Activated T-cell treated with anti-CD3 and anti-CD28 coated beads for 48 hours (primary cell): ENCODE measurements around the gene RHBDD3.
A peak's percentile ranks its signal among the peaks of the same experiment; 100 is the strongest.

ENCODE experiments used
- DNase-seq: peaks from one replicate; pipeline ENCODE4 v3.0.0-alpha.2; 2020; ENCODE audit warnings: low read depth

The RHBDD3 gene

GRCh38 chr22:29306175-29306834 is 38.5 kb upstream of the RHBDD3 start, which contains the start of gene GAS2L1:
GAS2L1 (plus strand) TSS chr22:29306650; CDS start chr22:29308106, 1,456 bp downstream.
- DNase-seq, result peak; percentile 33

DNA sequence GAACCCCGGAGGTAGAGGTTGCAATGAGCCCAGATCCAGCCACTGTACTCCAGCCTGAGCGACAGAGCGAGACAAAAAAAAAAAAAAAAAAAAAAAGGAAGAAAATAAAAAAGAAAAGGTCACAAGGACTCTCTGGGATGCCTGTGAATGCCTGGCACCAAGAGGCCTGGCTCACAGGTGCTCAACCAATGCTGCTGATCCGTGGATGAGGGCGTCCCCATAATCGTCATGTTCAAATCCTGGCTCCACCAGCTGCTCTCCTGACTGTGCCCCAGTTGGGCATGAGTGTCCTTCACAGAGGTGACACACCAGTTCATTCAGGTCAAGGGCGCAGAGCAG is 38.0 kb upstream of the RHBDD3 start:
- DNase-seq, result no peak

DNA sequence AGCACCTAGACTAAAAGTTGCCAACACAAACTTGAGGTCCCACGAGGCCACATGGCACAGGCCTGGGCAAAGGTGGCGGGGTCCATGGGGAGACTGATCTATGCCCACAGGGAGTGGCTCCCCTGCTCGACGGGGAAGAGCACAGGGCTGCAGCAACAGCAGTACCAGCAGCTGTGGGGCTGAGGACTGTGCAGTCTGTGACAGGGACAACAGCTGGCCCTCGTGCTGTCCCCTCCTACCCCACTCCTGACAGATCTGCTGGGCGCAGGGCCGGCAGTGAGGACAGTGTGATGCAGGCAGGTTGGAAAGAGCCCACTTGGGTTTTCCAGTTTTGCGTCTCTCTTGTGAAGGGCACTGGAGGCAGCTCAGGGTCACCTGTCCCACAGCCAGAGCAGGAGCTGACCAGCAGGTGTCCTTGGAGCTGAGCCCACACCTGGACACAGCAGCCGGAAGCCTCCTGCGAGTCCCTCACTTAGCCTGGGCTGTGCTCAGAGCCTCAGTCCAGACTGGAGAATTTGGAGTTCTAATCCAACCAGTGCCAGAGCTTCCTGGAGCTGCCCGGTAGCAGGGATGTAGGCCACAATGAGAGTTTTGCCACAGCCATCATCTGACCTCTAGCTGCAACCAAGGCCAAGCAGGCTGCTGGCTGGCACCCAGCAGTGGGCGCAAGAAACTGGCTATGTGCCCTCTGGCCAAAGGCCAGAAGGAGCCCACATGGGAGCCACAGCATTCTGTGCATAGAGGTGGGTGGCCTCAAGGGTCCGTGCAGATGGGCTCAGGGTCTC is 35.1 kb upstream of the RHBDD3 start:
- no peak for DNase-seq

- DNase-seq, result no peak
Measured at GRCh38 chr22:29302402-29302680, 34.6 kb upstream of the RHBDD3 start.

GRCh38 chr22:29301716-29302401 is 34.1 kb upstream of the RHBDD3 start:
- no peak for DNase-seq

DNA sequence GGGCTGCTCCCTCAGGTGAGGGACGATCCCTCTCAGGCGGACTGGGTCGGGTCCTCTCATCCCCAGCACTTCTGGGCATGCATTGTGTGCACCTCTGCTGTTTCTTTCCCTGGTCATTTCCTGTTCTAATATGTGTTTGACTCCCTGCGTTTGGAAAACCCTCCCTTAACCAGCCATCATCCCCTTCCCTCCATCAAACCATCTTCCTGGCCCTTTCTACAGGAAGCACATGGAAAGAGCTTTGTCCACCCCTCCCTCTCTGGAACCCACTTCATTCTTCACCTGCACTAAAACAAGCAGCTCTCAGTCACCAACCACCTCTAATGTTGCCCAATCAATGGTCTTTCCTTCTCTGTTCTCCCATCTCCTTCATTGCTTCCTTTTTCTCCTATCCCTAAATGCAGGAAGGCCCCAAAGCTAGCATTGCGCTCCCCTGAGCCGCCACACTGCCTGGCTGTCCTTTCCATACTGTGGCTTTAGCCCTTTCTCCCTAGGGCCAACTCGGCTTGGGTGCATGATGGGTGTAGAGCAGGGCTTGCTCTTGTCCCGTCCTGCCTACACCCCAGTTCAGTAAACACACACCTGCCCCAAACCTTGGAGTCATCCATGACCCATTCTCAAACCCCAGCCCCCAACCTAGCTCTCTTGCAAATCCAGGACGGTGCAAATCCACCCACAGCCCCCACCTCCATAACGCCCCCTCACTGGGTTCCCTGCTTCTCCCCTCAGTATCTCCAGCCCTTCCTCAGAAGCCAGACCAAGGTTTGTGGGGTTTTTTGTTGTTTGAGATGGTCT is 33.2 kb upstream of the RHBDD3 start:
- DNase-seq, result no peak

DNA sequence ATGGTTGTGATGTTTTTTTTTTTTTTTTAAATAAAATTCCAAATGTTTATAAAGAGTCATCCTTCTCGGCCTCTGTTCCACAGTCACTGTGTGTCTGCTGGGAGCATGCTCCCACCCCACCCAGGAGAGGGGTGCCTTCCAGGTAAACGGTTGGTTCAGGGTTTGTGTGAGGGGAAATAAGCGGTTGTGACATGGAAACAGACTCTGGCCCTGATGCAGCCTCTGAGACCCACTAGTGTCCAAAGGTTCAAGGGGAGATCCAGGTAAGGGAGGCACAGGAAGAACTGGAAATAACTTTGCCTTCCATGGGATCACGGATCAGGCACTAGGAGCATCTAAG is 32.7 kb upstream of the RHBDD3 start:
- DNase-seq, result no peak

- no peak for DNase-seq
Measured at GRCh38 chr22:29299136-29299900, 31.5 kb upstream of the RHBDD3 start.

GRCh38 chr22:29298641-29299040 is 30.9 kb upstream of the RHBDD3 start:
- DNase-seq, result no peak

- DNase-seq, result no peak
Measured at GRCh38 chr22:29292379-29292778, 24.6 kb upstream of the RHBDD3 start.

DNA sequence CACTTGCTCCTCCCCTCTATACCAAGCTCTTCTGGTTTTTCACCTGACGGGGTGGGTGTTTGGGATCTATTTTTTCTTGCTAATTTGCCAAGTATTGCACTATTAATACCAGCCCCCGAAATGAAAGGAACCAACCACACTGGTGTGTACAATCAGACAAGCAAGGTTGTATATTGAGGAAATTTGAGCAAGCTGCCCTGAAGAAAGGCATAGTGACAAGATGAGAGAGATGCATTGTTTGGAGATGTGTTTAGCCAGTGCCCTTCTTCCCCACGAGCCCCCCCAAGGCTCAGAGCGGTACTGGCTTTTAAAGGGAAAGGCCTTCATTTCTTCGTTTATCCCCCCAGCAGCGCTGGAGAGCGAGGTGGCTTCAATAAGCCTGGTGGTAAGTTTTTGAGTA is 23.4 kb upstream of the RHBDD3 start:
- no peak for DNase-seq

DNA sequence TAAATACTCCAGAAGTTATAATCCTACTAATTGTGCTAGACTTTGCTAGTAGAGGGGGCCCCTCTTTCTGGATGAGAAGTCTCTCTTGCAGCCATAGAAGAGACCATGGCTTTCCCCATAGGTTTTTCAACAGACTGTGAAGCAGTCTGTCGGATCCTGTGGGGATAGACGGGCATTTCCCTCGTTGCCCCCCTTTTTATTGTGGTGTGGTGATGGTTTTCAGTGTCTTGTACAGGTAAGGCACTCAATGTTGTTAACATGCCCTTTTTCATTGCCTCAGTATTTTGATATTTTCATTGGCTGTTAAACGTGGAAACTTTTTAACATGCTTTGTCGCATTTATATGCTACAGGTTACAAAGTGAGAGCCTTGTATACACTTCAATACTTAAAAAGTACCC is 22.3 kb upstream of the RHBDD3 start:
- no peak for DNase-seq

- DNase-seq, result no peak
Measured at GRCh38 chr22:29288837-29289236, 21.1 kb upstream of the RHBDD3 start.

DNA sequence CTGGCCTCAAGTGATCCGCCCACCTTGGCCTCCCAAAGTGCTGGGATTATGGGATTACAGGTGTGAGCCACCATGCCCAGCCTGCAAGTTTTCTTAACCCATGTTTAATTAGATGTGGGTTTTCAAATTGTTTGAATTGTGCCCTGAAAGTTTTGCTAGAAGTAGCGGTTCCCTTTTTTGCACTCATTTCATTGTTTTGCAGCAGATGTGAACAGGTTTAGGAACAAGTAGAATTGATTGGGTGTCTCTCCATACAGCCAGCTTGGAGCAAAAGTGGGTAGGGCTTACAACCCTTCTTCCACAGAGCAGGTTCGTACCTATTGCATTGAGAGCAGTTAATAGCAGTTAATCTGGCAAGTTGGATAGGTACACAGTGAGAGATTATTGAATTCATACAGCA is 16.4 kb upstream of the RHBDD3 start:
- no peak for DNase-seq

DNA sequence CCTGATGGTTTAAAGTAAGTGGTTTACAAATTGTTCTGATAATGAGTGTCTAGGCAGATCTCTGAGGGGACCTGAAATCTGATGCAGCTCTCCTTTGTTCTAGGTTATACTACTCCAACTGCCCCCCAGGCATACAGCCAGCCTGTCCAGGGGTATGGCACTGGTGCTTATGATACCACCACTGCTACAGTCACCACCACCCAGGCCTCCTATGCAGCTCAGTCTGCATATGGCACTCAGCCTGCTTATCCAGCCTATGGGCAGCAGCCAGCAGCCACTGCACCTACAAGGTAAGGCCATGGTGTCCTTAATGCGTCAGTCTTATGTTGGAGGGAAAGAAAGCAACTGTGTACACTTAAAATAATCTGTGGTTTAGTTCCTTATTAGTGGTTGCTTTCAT is 10.1 kb upstream of the RHBDD3 start:
- no peak for DNase-seq

GRCh38 chr22:29275819-29276565 is 8.2 kb upstream of the RHBDD3 start:
- no peak for DNase-seq

DNA sequence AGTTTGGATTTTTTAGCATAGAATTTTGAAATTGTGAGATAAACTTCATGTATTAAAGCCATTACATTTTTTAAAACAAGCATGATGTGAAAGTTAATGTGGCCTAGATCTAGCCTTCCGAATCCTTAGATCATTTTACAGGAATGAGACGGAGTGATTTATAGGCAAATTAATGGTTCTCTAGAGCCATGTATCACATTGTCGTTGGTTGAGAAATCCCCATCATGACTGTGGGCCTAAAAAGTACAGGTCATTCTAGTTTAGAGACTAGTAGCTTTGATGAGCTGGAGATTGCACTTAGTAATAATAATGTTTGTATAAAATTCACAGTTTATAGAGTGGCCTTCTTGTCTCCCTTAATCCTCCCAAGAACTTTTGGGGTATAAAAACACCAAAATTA is 7.4 kb upstream of the RHBDD3 start:
- DNase-seq, result no peak

- DNase-seq, result no peak
Measured at GRCh38 chr22:29272624-29273023, 4.8 kb upstream of the RHBDD3 start.

GRCh38 chr22:29270475-29271271 is 2.9 kb upstream of the RHBDD3 start:
- no peak for DNase-seq

DNA sequence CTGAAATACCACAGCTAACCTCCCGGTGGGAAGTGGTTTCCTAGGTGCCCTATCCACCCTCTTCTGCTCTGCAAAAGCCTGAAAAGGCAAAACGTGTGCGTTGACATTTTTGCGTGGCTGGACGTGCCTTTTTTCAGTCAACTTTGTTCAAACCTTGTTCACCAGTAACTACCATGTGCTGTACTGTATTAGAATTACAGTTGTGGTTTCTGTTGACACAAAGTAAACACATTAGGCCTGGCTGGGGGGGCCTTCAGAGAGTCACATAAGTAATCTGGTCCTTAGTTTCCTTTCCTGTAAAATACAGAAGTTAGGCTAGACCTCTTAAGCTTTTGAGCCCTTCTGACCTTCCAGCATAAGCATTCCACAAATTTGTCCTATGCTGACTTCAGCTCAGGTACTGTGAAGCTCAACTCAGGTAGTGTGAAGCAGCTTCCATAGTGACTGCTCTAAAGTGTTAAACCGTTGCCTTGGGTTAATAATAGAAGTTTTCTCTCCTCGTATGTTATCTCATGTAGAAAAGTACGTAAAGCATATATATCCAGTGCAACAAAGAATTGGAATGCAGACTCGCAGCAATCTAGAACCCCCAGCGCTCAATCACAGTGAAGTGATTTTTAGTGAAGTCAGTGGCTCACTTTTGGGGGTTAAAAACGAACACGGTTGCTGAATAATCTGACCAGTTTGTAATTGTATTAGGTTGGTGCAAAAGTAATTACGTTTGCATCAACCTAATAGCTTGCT is 2.1 kb upstream of the RHBDD3 start:
- DNase-seq, result no peak
